Epithelial cell of esophagus (primary cell): ENCODE results near the gene NEUROD2.

Experiments used
- DNase-seq: peaks from one replicate; pipeline ENCODE4 v3.0.0; 2010; ENCODE audit warnings: low read depth
- H3K4me3 ChIP-seq: 2 replicates; pipeline ENCODE4 v1.5.1; 2011; ENCODE audit warnings: mild to moderate bottlenecking, low read length, control low read depth
- CTCF ChIP-seq: IDR thresholded peaks from 2 replicates; pipeline ENCODE4 v1.5.1; 2011; ENCODE audit warnings: low read depth, mild to moderate bottlenecking, low read length, control low read depth, inconsistent platforms; ENCODE audit not compliant: insufficient read depth; ENCODE audit errors: missing control alignments

Gene NEUROD2

GRCh38 chr17:39650121-39650579 is 42.4 kb upstream of the NEUROD2 start:
- DNase-seq, result no peak
- H3K4me3 ChIP-seq, result no peak overlapping the region
- no peak for TF ChIP-seq CTCF

- no peak overlapping the region for H3K4me3 ChIP-seq
- no peak for TF ChIP-seq CTCF
- no peak for DNase-seq
Measured at GRCh38 chr17:39648616-39649366, 41.1 kb upstream of the NEUROD2 start.

DNA sequence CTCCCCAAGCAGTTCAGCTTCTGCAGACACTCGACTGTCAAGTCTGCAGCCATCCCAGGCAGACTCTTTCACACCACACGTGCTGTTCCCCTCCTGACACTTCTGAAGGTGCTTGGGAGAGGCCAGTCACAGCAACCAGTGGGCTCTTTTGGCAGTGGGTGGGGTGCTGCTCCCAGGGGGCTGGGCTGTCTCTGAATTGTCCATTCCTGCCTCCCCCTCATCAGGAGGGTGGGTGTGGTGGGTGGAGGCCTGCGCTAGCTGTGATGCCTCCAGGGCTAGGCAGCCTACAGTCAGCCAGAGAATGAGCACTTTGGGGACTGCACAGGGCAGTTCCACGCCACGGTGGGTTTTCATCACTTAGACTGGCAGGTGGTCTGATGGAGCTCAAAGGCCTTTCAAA is 39.5 kb upstream of the NEUROD2 start:
- DNase-seq, result no peak
- H3K4me3 ChIP-seq, result no peak overlapping the region
- TF ChIP-seq CTCF, result no peak

DNA sequence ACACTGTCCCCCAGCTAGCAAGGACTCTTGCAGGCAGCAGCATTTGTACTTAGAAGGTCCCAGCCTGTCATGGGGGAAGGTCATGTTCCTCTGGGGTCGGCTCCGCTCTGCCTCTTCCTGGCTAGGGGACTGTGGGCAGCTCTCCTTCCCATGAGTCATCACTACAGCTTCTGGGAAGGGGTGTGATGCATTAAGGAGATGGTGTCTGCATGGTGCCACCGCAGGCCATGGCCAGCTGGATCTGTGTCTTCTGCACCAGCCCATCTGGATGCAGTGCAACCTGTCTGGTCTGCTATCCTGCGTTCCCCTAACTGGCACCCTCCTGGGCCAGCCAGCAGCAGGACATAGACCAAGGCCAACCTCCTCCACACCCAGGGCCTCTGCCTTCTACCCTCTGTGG is 35.6 kb upstream of the NEUROD2 start:
- DNase-seq, result no peak
- no peak for TF ChIP-seq CTCF
- no peak overlapping the region for H3K4me3 ChIP-seq

- no peak for TF ChIP-seq CTCF
- H3K4me3 ChIP-seq, result no peak overlapping the region
- DNase-seq, result no peak
Measured at GRCh38 chr17:39642291-39643074, 34.8 kb upstream of the NEUROD2 start.

DNA sequence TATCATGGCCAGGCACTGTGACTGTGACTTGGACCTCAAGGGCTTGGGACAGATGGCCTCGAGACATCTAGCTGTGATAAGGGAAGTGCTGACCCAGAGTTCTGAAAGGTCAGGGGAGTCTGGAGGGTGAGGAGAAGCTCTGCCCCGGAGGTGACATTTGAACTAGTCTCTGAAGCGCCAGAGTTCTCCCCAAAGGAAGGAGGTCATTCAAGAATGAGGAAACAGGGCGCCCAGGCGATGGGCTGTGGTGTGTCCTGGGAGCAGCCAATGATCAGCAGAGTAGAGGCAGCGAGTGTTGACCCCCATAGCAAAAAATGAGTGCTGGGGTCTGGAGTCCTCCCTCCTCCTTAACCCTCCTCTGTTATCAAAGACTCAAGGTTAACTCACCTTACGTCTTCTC is 34.2 kb upstream of the NEUROD2 start:
- H3K4me3 ChIP-seq, result no peak overlapping the region
- TF ChIP-seq CTCF, result no peak
- DNase-seq, result no peak

GRCh38 chr17:39641097-39641496 is 33.4 kb upstream of the NEUROD2 start:
- DNase-seq, result no peak
- no peak for TF ChIP-seq CTCF
- no peak overlapping the region for H3K4me3 ChIP-seq
